ENCODE data around the gene FOXF1.

FOXF1 gene

DNA sequence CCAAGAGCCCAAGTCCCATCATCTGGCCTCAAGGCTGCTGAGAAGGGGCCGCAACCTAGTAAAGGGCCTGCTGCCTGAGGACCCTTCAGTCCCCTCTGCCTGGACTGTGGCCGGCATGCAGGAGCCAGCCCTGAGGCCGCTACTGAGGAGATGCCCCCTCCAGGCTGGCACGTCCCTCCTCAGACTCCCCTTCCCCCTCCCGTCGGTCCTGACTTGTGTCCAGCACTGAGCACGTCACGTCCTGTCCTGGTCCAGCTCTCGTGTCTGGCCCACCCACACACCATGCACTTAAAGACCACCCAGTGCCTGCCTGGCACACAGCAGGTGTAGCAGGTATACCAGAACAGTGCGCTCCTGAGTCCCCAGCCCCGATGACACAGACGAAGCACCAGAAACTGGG lies 35.2 kb downstream of the FOXF1 start:
- TF ChIP-seq, protein P1, sequence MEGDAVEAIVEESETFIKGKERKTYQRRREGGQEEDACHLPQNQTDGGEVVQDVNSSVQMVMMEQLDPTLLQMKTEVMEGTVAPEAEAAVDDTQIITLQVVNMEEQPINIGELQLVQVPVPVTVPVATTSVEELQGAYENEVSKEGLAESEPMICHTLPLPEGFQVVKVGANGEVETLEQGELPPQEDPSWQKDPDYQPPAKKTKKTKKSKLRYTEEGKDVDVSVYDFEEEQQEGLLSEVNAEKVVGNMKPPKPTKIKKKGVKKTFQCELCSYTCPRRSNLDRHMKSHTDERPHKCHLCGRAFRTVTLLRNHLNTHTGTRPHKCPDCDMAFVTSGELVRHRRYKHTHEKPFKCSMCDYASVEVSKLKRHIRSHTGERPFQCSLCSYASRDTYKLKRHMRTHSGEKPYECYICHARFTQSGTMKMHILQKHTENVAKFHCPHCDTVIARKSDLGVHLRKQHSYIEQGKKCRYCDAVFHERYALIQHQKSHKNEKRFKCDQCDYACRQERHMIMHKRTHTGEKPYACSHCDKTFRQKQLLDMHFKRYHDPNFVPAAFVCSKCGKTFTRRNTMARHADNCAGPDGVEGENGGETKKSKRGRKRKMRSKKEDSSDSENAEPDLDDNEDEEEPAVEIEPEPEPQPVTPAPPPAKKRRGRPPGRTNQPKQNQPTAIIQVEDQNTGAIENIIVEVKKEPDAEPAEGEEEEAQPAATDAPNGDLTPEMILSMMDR (IDR thresholded peaks at IDR 0.05; ENCODE audit: control extremely low read depth, extremely low read depth, low read depth, missing control alignments), result no peak
- ChIA-PET CTCF (interaction anchor here (1.2 kb wide), 1 partner anchor 27 kb away, joined by 3 read pairs; no protein-coding TSS in a partner anchor), POLR2A (no interaction called here)
- DNase-seq (ENCODE audit: extremely low spot score), result no peak

DNA sequence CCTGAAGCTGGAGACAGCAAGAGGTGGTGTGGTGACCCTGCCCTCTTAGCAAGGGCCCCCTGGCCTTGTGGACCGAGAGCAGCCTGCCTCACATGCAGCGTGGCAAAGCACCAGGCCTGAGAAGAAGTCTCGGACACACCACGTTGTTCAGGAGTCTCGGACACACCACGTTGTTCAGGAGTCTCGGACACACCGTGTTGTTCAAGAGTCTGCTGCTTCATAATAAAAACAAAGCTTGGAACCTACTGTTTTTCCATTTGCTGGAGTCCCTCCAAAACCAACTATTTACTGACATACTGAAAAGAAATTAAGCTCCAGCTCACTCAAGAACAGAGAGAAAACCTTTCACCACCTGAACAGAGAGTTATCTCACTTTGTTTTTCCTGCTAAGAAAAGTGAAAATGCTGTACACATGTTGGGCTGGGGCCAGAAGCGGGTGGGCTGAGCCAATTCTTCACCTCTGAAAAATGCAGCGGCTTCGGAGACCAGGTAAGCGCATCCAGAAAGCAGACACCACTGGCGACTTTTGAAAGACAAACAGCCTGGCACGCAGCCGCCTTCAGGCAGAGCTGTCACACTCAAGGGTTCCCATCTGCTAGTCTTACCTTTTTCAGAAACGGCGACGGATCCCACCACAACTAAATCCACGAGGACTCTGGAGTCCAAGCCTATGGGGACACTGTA lies 35.8 kb downstream of the FOXF1 start:
- TF ChIP-seq, protein P1 (IDR thresholded peaks at IDR 0.05; ENCODE audit: control extremely low read depth, extremely low read depth, low read depth, missing control alignments), result no peak
- CTCF ChIA-PET, result interaction anchor here (1.2 kb wide), 2 partner anchors 18 to 28 kb away, joined by 3 read pairs; no protein-coding TSS in a partner anchor
- DNase-seq (ENCODE audit: extremely low spot score), result no peak
- POLR2A ChIA-PET, result no interaction called here

DNA sequence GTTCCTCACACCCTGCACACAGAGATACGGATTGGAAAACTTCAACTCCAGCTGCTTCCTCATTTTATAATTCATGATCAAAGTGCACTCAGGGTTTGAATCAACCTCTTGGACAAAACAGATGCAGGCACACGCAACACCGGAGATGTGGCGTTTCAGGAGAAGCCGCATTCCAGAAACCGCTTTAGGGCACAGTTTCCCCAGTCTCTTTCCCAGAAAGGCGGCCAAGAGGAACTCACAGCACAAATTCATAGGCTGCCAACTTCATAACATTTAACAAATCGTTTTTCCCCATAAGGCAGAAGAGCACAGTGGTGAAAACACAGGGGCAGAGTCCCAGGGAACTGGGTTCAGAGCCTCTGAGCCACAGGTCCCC lies 36.3 kb downstream of the FOXF1 start:
- CTCF ChIA-PET, result interaction anchor here (1.2 kb wide), 2 partner anchors 18 to 28 kb away, joined by 3 read pairs; no protein-coding TSS in a partner anchor
- no peak for DNase-seq (ENCODE audit: extremely low spot score)
- POLR2A ChIA-PET, result no interaction called here
- TF ChIP-seq, protein P1 (IDR thresholded peaks at IDR 0.05; ENCODE audit: control extremely low read depth, extremely low read depth, low read depth, missing control alignments), result no peak

DNA sequence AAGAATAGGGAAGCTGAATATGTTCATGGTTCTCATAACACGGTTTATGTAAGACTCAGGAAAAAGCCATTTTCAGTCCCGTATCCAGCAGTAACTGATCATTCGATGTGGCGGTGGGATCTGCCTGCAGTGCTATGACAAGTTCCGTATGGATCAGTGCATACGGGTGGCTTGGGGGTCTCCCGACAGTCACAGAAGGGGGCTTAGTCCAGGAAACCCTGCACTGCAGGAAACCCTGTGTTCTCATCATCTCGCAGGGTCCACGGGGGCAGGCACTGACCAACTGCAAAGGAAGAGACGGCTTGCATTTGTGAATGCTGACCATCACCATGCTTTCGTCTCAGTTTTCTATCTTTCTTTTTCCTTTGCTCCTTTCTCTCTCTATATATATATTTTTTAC lies 37.0 kb downstream of the FOXF1 start:
- DNase-seq (ENCODE audit: extremely low spot score), result no peak
- TF ChIP-seq, protein P1 (IDR thresholded peaks at IDR 0.05; ENCODE audit: control extremely low read depth, extremely low read depth, low read depth, missing control alignments), result no peak
- CTCF ChIA-PET, result interaction anchor here (1.2 kb wide), 1 partner anchor 17 kb away, joined by 3 read pairs; no protein-coding TSS in a partner anchor
- POLR2A ChIA-PET, result no interaction called here

DNA sequence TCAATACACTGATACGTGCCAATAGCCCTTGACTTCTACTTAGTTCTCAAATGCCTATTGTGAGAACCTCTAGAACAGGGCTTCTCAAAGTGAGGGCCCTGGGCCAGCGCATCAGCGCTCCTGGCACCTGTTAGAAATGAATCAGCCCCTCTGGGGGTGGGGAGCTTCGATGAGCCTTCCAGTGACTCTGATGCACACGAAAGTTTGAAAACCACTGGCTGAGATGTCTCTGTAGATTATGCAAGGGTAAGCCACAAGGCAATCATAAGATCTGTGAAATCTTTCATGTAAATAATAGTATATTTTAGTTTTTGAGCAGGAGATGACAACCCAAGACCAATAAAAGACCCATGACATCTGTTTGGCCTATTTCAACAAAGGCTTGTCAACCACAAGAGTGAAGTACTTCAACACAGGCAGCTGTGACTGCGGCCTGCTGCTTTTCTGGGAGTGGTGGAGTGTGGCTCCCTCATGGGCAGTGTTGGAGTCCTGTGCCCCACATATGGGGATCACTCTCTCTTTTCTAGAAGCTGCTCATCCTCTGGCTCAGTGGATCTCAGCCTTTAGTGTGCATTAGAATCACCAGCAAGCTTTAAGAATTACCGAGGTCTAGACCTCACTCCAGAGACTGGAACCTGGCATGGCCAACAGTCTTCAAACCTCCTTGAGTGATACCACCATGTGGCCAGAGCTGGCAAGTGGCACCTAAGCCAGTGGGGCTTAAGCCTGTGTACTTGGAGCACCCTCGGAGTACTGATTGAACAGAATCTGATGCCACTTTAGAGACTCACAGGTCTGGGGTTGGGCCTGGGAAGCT lies 39.0 kb downstream of the FOXF1 start:
- DNase-seq (ENCODE audit: extremely low spot score), result no peak
- ChIA-PET CTCF (interaction anchor here (1.1 to 1.2 kb wide), 2 partner anchors 15 to 513 kb away, joined by 3 read pairs; no protein-coding TSS in a partner anchor), POLR2A (no interaction called here)
- TF ChIP-seq, protein P1 (IDR thresholded peaks at IDR 0.05; ENCODE audit: control extremely low read depth, extremely low read depth, low read depth, missing control alignments), result no peak

DNA sequence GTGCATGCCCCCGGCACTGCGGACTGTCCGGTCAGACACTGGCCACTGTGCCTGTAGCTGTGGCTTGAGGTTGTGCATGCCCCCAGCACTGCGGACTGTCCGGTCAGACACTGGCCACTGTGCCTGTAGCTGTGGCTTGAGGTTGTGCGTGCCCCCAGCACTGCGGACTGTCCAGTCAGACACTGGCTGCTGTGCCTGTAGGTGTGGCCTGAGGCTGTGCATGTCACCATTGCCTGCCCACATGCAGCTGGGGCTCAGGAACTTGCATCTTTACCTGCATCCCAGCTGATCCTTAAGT lies 39.5 kb downstream of the FOXF1 start:
- ChIA-PET POLR2A (no interaction called here), CTCF (interaction anchor here (1.1 kb wide), 1 partner anchor 512 kb away, joined by 3 read pairs; no protein-coding TSS in a partner anchor)
- no peak for DNase-seq (ENCODE audit: extremely low spot score)
- TF ChIP-seq, protein P1 (IDR thresholded peaks at IDR 0.05; ENCODE audit: control extremely low read depth, extremely low read depth, low read depth, missing control alignments), result no peak

Measured in GM10248 (cell line).